Central memory CD8-positive, alpha-beta T cell (primary cell): ENCODE data around the gene CLCN5.

Experiments
- ATAC-seq: fragments of 150-1000 bp; cut with Tn5 transposase; replicated peaks from 2 replicates; pipeline ENCODE4 v1.10.0; 2022; ENCODE audit warnings: mild to moderate bottlenecking, moderate FRiP score, moderate number of reproducible peaks; ENCODE audit not compliant: poor library complexity, severe bottlenecking; ENCODE audit errors: extremely low read depth
- DNase-seq, 2 donors: peaks; one replicate each; pipeline ENCODE4 v3.0.0; 2021; ENCODE audit warnings: low spot score in 2 of 2
- H3K27ac Mint-ChIP-seq: one replicate; pipeline ENCODE4 v1.8.0; 2022; ENCODE audit warnings: low read depth, mild to moderate bottlenecking, moderate library complexity, mixed read lengths
- H3K27me3 Mint-ChIP-seq: one replicate; pipeline ENCODE4 v1.8.0; 2022; ENCODE audit warnings: mixed read lengths
- H3K36me3 Mint-ChIP-seq: one replicate; pipeline ENCODE4 v1.8.0; 2022; ENCODE audit warnings: mild to moderate bottlenecking, moderate library complexity, mixed read lengths; ENCODE audit not compliant: insufficient read depth
- H3K4me1 Mint-ChIP-seq: one replicate; pipeline ENCODE4 v1.8.0; 2022; ENCODE audit warnings: mixed read lengths
- H3K4me3 Mint-ChIP-seq: one replicate; pipeline ENCODE4 v1.8.0; 2022; ENCODE audit warnings: mild to moderate bottlenecking, moderate library complexity, mixed read lengths
- H3K9me3 Mint-ChIP-seq: one replicate; pipeline ENCODE4 v1.8.0; 2022; ENCODE audit warnings: mixed read lengths

Gene CLCN5

DNA sequence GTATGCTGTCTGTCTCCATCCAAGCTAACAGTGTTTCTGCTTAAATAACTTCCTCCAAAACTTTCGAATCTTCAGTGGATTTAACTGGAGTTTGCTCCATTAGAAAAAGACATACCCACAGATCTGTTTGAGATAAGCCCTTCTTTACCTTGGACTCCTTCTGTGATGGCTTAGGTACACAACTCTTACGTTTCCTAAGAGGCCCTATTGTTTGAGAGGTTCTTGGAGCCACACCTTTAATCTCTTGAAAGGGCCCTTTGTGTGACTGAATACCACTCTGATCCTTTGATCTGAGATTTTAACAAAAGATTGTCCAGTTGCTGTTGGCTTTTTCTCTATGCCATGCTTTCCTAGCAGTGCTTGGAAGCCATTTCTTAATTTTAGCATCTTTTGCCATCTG lies 185.9 kb downstream of the CLCN5 start:
- Mint-ChIP-seq H3K4me1 (no peaks in the 10 kb centered on the region), H3K27ac (no peak overlapping the region), H3K4me3 (no peak overlapping the region), H3K27me3 (no peaks in the 10 kb centered on the region), H3K36me3 (no peaks in the 10 kb centered on the region), H3K9me3 (no peaks in the 10 kb centered on the region)
- DNase-seq (no peak), ATAC-seq (no peak)

DNA sequence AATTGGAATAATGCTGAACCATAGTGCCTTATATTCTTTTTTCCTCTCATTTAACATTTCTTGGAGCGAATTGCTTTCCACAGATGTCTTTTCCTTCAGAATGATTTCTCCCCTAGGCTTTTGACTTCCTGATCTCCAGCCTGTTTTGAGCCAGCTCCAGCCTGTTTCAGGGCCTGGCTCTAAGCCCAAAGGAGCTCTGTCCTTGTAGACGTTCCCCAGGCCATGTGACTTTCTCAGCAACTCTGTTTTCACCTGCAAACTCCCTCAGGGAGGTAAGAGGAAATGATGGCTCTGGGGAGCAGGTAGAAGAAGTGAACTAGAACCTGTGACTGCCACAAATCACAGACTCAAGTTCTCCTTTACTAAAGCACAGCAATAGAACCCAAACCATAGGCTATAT lies 189.3 kb downstream of the CLCN5 start:
- DNase-seq (no peak), ATAC-seq (no peak)
- H3K9me3 Mint-ChIP-seq = no peaks in the 10 kb centered on the region
- H3K4me3 Mint-ChIP-seq = no peak overlapping the region
- no peaks in the 10 kb centered on the region for H3K36me3 Mint-ChIP-seq
- H3K27ac Mint-ChIP-seq = no peak overlapping the region
- no peaks in the 10 kb centered on the region for H3K4me1 Mint-ChIP-seq
- no peaks in the 10 kb centered on the region for H3K27me3 Mint-ChIP-seq

DNA sequence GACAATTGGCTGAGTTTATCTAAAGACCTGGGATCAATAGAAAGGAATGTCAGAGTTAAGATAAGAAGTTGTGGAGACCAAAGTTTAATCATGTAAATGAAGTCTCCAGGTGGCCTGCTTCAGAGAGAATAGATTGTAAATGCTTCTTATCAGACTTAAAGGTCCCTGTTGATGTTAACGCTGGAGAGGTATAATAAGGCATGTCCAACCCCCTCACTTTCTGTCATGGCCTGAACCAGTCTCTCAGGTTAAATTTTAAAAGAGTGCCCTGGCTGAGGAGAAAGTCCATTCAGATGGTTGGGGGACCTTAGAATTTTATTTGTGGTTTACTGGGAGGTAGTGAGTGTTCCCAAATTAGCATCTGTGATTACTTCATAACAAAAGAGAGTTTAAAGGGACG lies 191.7 kb downstream of the CLCN5 start:
- Mint-ChIP-seq H3K36me3 (no peaks in the 10 kb centered on the region), H3K27me3 (no peaks in the 10 kb centered on the region), H3K9me3 (no peaks in the 10 kb centered on the region), H3K4me3 (no peak overlapping the region), H3K4me1 (no peaks in the 10 kb centered on the region), H3K27ac (no peak overlapping the region)
- no peak for DNase-seq
- ATAC-seq = no peak

DNA sequence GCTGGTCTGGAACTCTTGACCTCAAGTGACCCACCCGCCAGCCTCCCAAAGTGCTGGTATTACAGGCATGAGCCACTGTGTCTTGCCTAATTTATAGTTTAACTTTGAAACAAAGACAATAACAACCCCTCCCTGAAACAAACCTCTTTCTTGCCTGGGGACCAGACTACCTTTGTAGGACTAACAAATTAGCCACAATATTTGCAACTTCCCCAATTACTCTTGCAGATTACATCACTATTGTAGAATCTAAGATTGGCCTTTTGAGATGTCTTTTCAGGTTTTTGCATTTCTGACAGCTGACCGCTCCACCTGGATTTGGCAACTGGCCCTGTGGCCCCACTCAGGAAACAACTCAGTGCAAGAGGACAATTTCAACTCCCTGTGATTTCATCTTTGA lies 193.6 kb downstream of the CLCN5 start:
- Mint-ChIP-seq H3K4me1 (no peaks in the 10 kb centered on the region), H3K27ac (no peak overlapping the region), H3K36me3 (no peaks in the 10 kb centered on the region), H3K27me3 (no peaks in the 10 kb centered on the region), H3K9me3 (no peaks in the 10 kb centered on the region), H3K4me3 (no peak overlapping the region)
- ATAC-seq (no peak), DNase-seq (no peak)

DNA sequence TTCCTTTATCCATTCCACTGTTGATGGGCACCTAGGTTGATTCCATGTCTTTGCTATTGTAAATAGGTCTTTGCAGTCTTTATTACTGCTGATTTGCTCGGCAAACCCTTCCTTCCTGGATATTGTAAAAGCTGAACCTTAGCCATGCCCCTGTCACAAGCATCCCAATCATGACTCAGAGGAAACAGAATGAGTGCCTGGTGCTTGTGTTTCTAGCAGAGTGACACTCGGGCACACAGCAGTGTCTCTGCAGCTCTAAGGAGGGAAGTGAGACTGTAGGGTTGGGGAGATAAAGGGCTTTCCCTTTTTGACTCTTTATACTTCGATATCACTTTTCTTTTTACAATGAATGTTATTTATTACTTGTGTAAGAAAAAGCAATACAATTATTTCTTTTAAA lies 195.1 kb downstream of the CLCN5 start:
- Mint-ChIP-seq H3K27me3 (peaks cover 9% of the 10 kb centered on the region), H3K36me3 (no peaks in the 10 kb centered on the region), H3K4me3 (no peak overlapping the region), H3K27ac (no peak overlapping the region), H3K4me1 (no peaks in the 10 kb centered on the region), H3K9me3 (no peaks in the 10 kb centered on the region)
- ATAC-seq (no peak), DNase-seq (no peak)

DNA sequence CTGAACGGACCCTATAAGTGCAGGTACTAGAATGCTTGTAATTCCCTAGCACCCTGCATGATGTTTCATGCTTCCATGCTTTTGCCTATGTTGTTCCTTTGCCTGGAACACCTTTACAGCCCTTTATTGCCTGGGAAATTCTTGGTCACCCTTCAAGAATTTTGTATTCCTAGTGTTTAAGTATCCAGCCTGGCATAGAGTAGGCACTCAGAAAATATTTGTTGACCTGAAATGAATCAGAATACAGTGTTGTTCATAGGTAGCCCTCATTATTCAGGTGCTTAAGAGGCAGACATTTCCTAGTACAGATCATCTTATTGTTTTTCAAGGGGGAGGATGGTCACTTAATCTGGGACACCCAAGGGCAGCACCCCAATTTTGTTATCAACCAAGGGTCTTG lies 203.1 kb downstream of the CLCN5 start:
- peaks cover 9% of the 10 kb centered on the region for H3K27me3 Mint-ChIP-seq
- no peaks in the 10 kb centered on the region for H3K36me3 Mint-ChIP-seq
- no peak overlapping the region for H3K4me3 Mint-ChIP-seq
- DNase-seq (no peak), ATAC-seq (no peak)
- no peaks in the 10 kb centered on the region for H3K4me1 Mint-ChIP-seq
- no peak overlapping the region for H3K27ac Mint-ChIP-seq
- no peaks in the 10 kb centered on the region for H3K9me3 Mint-ChIP-seq

DNA sequence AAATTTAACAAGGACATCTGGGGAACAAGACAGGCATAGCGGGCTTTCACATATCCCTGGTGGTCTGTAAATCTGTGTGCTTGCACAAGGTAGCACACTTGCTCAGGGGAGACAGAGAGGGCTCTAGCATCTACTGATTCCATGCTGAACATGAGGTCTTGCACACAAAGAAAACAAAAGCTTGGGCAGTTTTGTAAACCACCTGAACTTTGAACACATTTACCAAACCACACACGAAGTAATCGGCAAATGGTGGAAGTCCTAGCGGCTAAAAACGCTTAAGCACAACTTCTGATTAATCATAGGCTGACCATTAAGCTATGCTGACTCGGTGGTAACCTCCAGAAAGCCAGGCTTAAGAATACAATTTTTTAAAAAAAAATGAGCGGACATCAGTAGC lies 225.6 kb downstream of the CLCN5 start:
- no peaks in the 10 kb centered on the region for H3K9me3 Mint-ChIP-seq
- no peaks in the 10 kb centered on the region for H3K4me1 Mint-ChIP-seq
- no peaks in the 10 kb centered on the region for H3K36me3 Mint-ChIP-seq
- no peak overlapping the region for H3K27ac Mint-ChIP-seq
- DNase-seq = no peak
- H3K27me3 Mint-ChIP-seq = no peaks in the 10 kb centered on the region
- H3K4me3 Mint-ChIP-seq = no peak overlapping the region
- ATAC-seq = no peak
